Psoas muscle (tissue), 8 donors: ENCODE measurements around the gene ITPK1. TPM values are rescaled to one million over a fixed set of nuclear protein-coding genes. Genes with fewer than 3 reads are reported as not detected.

Experiments
- ATAC-seq, 4 donors: fragments of 200-7000 bp; cut with Tn5 transposase; one replicate each; pipeline ENCODE4 v1.9.1; 2020; ENCODE audit warnings: moderate library complexity in 3 of 4, mild to moderate bottlenecking in 2 of 4
- DNase-seq, 2 donors: peaks; one replicate each; pipeline ENCODE4 v3.0.0-alpha.2; 2020
- H3K27ac ChIP-seq: fragments of 200-600 bp; one replicate; pipeline ENCODE4 v1.8.0; 2022
- H3K27me3 ChIP-seq, 3 donors: fragments of 200-600 bp in 1 of 3; one replicate each; pipeline versions ENCODE4 v1.6.1 to v1.8.0; 2013 to 2022; ENCODE audit warnings: low read length in 2 of 3, mild to moderate bottlenecking in 2 of 3, moderate library complexity in 1 of 3; ENCODE audit not compliant: insufficient read depth in 3 of 3
- H3K36me3 ChIP-seq, 2 donors: fragments of 200-600 bp in 1 of 2; one replicate each; pipeline versions ENCODE4 v1.6.1 to v1.8.0; 2013 to 2022; ENCODE audit warnings: low read depth in 1 of 2, mild to moderate bottlenecking in 1 of 2, moderate library complexity in 1 of 2; ENCODE audit not compliant: insufficient read depth in 1 of 2
- H3K4me1 ChIP-seq: fragments of 200-600 bp; one replicate; pipeline ENCODE4 v1.8.0; 2022
- H3K4me3 ChIP-seq: fragments of 200-600 bp; one replicate; pipeline ENCODE4 v1.8.0; 2022; ENCODE audit warnings: mild to moderate bottlenecking
- H3K9me3 ChIP-seq: fragments of 200-600 bp; one replicate; pipeline ENCODE4 v1.8.0; 2022
- CTCF ChIP-seq: fragments of 200-600 bp; IDR thresholded peaks from one replicate; pipeline ENCODE4 v1.8.0; 2022; ENCODE audit warnings: antibody characterized with exemption
- WGBS, 3 donors: extraction: QIAGEN DNeasy Blood & Tissue Kit; methylation state at CpG; one replicate each; pipeline versions ENCODE4 v1.1.6 to v1.1.7; 2013; 5-methylcytosine and 5-hydroxymethylcytosine counted together
- intact Hi-C, 2 donors: fragments of 100-400 bp; cut with DNase I; formaldehyde crosslinking; loops; one replicate each; pipeline versions ENCODE4 v1.11.0 to v1.14.2; 2022
- polyA plus RNA-seq, 3 donors: library from polyadenylated mRNA; stranded (reverse); fragments of 200-250 nt; gene quantifications; one replicate each; pipeline ENCODE4 v1.2.3, GENCODE V29; 2013
- total RNA-seq, 4 donors: library from RNA; stranded (reverse); fragmentation: NEBNext Ultra II Directional in 2 of 4; extraction: Animal tissue kit (Norgen Biotek cat#: 25700) in 2 of 4; gene quantifications; one replicate each; pipeline versions ENCODE4 v1.2.1 to v1.2.4, GENCODE V29; 2021 to 2023
- donor health status: healthy with polysubstance abuse.
- donor health status: DM: no; HTN: no; CAD: no; lungs with moderate emphysema.
- donor health status: Bipolar disorder and iron deficiency.
- donor health status: healthy.
- donor health status: DM: yes; HTN: yes; CAD: no.
- donor health status: DM: no; HTN: no; CAD: no.
- donor health status: DM: no; HTN: no; CAD: no.
- donor health status: DM: yes; HTN: yes; CAD: no.

ITPK1 gene
- total and polyA plus RNA-seq, 7 donors, result 30.0 to 61.1 (median 42.7) TPM

GRCh38 chr14:93019970-93020369 lies 95.8 kb downstream of the ITPK1 start:
- DNase-seq, result peak in 1 of 2 donors; percentile 26
- no peak for ATAC-seq
- H3K36me3 ChIP-seq, result no peaks in the 10 kb centered on the region
- TF ChIP-seq CTCF, result no peak
- H3K27ac ChIP-seq, result no peak overlapping the region
- peaks cover 29% of the 10 kb centered on the region for H3K4me1 ChIP-seq
- WGBS, 3 donors, result 76 to 80% (median 76%) methylated on average over 8 of the region's 8 CpGs
- H3K9me3 ChIP-seq, result no peaks in the 10 kb centered on the region
- H3K27me3 ChIP-seq, result peaks cover 0 to 2% (median 0%) of the 10 kb centered on the region in 3 donors
- no peak overlapping the region for H3K4me3 ChIP-seq
- intact Hi-C loops, result no loop called here

- no peak for ATAC-seq
- Histone ChIP-seq H3K4me3 (no peak overlapping the region), H3K4me1 (peaks cover 29% of the 10 kb centered on the region), H3K36me3 (no peaks in the 10 kb centered on the region), H3K9me3 (no peaks in the 10 kb centered on the region), H3K27ac (no peak overlapping the region), H3K27me3 (peaks cover 0 to 2% (median 0%) of the 10 kb centered on the region in 3 donors)
- peak in 1 of 2 donors; percentile 46 for DNase-seq
- intact Hi-C loops, result no loop called here
- WGBS, 3 donors, result 78 to 81% (median 79%) methylated on average over 14 of the region's 14 CpGs
- no peak for TF ChIP-seq CTCF
Observed at GRCh38 chr14:93019367-93019843, 96.3 kb downstream of the ITPK1 start.

- intact Hi-C loops, result no loop called here
- 77 to 80% (median 78%) methylated on average over 8 of the region's 8 CpGs for WGBS, 3 donors
- no peak overlapping the region for H3K27ac ChIP-seq
Observed at GRCh38 chr14:93018366-93018765, 97.4 kb downstream of the ITPK1 start.

GRCh38 chr14:93017898-93018297 lies 97.8 kb downstream of the ITPK1 start:
- Histone ChIP-seq H3K27me3 (no peaks in the 10 kb centered on the region), H3K27ac (peak overlapping the region; percentile 75), H3K4me3 (no peak overlapping the region), H3K4me1 (peaks cover 35% of the 10 kb centered on the region), H3K36me3 (no peaks in the 10 kb centered on the region), H3K9me3 (no peaks in the 10 kb centered on the region)
- intact Hi-C loops, result no loop called here
- WGBS, 3 donors, result 60 to 73% (median 63%) methylated on average over 10 of the region's 10 CpGs
- DNase-seq, result no peak
- ATAC-seq, result peak; percentile 42 to 79 (median 63)
- no peak for TF ChIP-seq CTCF

More at GRCh38 chr14:93018366-93018765, 97.4 kb downstream of the ITPK1 start:
- DNase-seq, result no peak
- H3K36me3 ChIP-seq, result no peaks in the 10 kb centered on the region
- H3K4me1 ChIP-seq, result peaks cover 32% of the 10 kb centered on the region
- no peaks in the 10 kb centered on the region for H3K9me3 ChIP-seq
- H3K27me3 ChIP-seq, result no peaks in the 10 kb centered on the region
- H3K4me3 ChIP-seq, result no peak overlapping the region
- no peak for TF ChIP-seq CTCF
- peak in 1 of 4 donors; percentile 12 for ATAC-seq

GRCh38 chr14:93017301-93017797 lies 98.4 kb downstream of the ITPK1 start:
- Histone ChIP-seq H3K27ac (peak overlapping the region; percentile 75), H3K9me3 (no peaks in the 10 kb centered on the region), H3K36me3 (no peaks in the 10 kb centered on the region), H3K4me1 (peaks cover 41% of the 10 kb centered on the region), H3K4me3 (no peak overlapping the region), H3K27me3 (no peaks in the 10 kb centered on the region)
- ATAC-seq (peak; percentile 70 to 87 (median 83)), DNase-seq (peak; percentile 60 to 90)
- 11 to 22% (median 19%) methylated on average over 13 to 17 of the region's 17 CpGs for WGBS, 3 donors
- TF ChIP-seq CTCF, result no peak
- intact Hi-C loops, result no loop called here
